ENCODE measurements around the gene NAP1L5. TPM values are rescaled to one million over a fixed set of nuclear protein-coding genes. Genes with fewer than 3 reads are reported as not detected.

Gene NAP1L5
- total RNA-seq, 1 donor from 2014 or later = 4.4 TPM

DNA sequence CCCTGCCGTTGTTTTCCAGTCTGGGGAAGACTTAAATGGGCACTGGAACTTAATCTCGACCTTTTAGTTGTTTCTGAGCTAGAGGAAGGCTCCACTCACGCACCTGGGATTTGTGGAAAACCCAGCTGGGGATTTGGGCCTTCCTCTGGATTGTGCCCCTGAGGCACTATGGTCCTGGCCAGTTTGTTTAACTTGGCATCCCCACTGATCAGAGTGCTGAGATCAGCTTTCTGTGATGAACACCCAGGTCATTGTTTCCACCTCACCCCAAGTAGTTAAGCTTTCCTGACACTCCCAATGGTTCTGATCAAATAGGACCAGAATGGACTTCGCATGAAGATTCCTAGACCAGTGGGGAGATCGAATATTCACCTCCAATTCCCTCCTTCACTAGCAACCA lies 20.5 kb upstream of the NAP1L5 start:
- no peak for DNase-seq (ENCODE audit: low spot score)
- H3K27me3 Mint-ChIP-seq (ENCODE audit: unreplicated experiment) = peaks cover 1% of the 10 kb centered on the region
- TF ChIP-seq, protein P1, sequence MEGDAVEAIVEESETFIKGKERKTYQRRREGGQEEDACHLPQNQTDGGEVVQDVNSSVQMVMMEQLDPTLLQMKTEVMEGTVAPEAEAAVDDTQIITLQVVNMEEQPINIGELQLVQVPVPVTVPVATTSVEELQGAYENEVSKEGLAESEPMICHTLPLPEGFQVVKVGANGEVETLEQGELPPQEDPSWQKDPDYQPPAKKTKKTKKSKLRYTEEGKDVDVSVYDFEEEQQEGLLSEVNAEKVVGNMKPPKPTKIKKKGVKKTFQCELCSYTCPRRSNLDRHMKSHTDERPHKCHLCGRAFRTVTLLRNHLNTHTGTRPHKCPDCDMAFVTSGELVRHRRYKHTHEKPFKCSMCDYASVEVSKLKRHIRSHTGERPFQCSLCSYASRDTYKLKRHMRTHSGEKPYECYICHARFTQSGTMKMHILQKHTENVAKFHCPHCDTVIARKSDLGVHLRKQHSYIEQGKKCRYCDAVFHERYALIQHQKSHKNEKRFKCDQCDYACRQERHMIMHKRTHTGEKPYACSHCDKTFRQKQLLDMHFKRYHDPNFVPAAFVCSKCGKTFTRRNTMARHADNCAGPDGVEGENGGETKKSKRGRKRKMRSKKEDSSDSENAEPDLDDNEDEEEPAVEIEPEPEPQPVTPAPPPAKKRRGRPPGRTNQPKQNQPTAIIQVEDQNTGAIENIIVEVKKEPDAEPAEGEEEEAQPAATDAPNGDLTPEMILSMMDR (IDR thresholded peaks at IDR 0.05; ENCODE audit: unreplicated experiment) = no peak
- H3K27ac Mint-ChIP-seq (ENCODE audit: unreplicated experiment) = no peak overlapping the region
- no peaks in the 10 kb centered on the region for H3K9me3 Mint-ChIP-seq (ENCODE audit: unreplicated experiment)
- no peaks in the 10 kb centered on the region for H3K4me1 Mint-ChIP-seq (ENCODE audit: unreplicated experiment)
- no peak overlapping the region for H3K4me3 Mint-ChIP-seq (ENCODE audit: unreplicated experiment)
- H3K36me3 Mint-ChIP-seq (ENCODE audit: low read depth, unreplicated experiment) = peaks cover 34% of the 10 kb centered on the region

DNA sequence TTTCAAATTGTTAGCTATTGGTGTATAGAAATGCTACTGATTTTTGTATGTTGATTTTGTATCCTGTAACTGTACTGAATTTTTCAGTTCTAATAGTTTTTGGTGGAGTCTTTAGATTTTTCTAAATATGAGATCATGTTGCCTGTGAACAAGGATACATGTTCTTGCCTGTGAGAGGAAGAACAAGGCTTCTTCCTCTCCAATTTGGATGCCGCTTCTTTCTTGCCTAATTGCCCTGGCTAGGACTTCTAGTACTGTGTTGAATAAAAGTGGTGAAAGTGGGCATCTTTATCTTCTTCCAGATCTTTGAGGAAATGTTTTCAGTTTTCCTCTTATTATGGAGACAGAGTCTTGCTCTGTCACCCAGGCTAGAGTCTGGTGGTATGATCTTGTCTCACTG lies 16.2 kb upstream of the NAP1L5 start:
- DNase-seq (ENCODE audit: low spot score) = no peak
- peaks cover 1% of the 10 kb centered on the region for H3K27me3 Mint-ChIP-seq (ENCODE audit: unreplicated experiment)
- H3K27ac Mint-ChIP-seq (ENCODE audit: unreplicated experiment) = no peak overlapping the region
- no peaks in the 10 kb centered on the region for H3K4me1 Mint-ChIP-seq (ENCODE audit: unreplicated experiment)
- no peak overlapping the region for H3K4me3 Mint-ChIP-seq (ENCODE audit: unreplicated experiment)
- H3K36me3 Mint-ChIP-seq (ENCODE audit: low read depth, unreplicated experiment) = peaks cover 24% of the 10 kb centered on the region
- H3K9me3 Mint-ChIP-seq (ENCODE audit: unreplicated experiment) = no peaks in the 10 kb centered on the region
- TF ChIP-seq, protein P1 (IDR thresholded peaks at IDR 0.05; ENCODE audit: unreplicated experiment) = no peak

DNA sequence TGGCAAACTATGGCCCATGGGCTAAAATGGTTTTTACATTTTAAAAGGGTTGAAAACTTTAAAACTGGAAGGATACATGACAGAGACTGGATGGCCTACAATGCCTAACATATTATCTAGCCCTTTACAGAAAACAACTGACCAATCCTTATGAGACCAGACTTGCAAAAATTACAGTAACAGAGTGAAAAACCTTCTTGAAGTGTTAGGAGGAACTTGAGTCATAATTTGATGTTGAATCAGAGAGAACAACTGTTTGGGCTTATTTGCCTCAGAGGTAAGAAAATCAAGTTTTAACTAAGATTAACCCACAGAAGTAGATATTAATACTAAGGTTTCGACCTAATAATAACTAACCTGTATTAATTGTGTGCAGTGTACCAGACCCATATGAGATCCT lies 12.4 kb upstream of the NAP1L5 start:
- Mint-ChIP-seq H3K4me1 (ENCODE audit: unreplicated experiment) (no peaks in the 10 kb centered on the region), H3K4me3 (ENCODE audit: unreplicated experiment) (no peak overlapping the region), H3K27me3 (ENCODE audit: unreplicated experiment) (peaks cover 2% of the 10 kb centered on the region), H3K9me3 (ENCODE audit: unreplicated experiment) (no peaks in the 10 kb centered on the region), H3K27ac (ENCODE audit: unreplicated experiment) (no peak overlapping the region), H3K36me3 (ENCODE audit: low read depth, unreplicated experiment) (no peaks in the 10 kb centered on the region)
- TF ChIP-seq, protein P1 (IDR thresholded peaks at IDR 0.05; ENCODE audit: unreplicated experiment) = no peak
- DNase-seq (ENCODE audit: low spot score) = no peak

DNA sequence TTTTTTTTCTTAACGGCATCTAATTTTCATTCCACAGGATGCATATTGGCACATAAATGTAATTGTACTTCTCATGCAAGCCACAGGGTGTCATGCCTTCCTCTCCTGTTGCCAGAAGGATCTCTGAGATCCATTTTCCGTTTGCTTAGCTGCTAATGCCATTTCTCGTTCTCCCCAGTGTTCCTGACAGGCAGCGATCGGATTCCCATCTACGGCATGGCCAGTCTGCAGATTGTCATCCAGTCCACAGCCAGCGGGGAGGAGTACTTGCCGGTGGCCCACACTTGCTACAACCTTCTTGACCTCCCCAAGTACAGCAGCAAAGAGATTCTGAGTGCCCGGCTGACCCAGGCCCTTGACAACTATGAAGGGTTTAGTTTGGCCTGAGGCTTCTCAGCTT lies 8.9 kb upstream of the NAP1L5 start:
- H3K27me3 Mint-ChIP-seq (ENCODE audit: unreplicated experiment) = peaks cover 2% of the 10 kb centered on the region
- TF ChIP-seq, protein P1 (IDR thresholded peaks at IDR 0.05; ENCODE audit: unreplicated experiment) = no peak
- no peak overlapping the region for H3K27ac Mint-ChIP-seq (ENCODE audit: unreplicated experiment)
- peak; percentile 23 for DNase-seq (ENCODE audit: low spot score)
- H3K4me1 Mint-ChIP-seq (ENCODE audit: unreplicated experiment) = no peaks in the 10 kb centered on the region
- no peaks in the 10 kb centered on the region for H3K9me3 Mint-ChIP-seq (ENCODE audit: unreplicated experiment)
- no peak overlapping the region for H3K4me3 Mint-ChIP-seq (ENCODE audit: unreplicated experiment)
- peaks cover 5% of the 10 kb centered on the region for H3K36me3 Mint-ChIP-seq (ENCODE audit: low read depth, unreplicated experiment)

DNA sequence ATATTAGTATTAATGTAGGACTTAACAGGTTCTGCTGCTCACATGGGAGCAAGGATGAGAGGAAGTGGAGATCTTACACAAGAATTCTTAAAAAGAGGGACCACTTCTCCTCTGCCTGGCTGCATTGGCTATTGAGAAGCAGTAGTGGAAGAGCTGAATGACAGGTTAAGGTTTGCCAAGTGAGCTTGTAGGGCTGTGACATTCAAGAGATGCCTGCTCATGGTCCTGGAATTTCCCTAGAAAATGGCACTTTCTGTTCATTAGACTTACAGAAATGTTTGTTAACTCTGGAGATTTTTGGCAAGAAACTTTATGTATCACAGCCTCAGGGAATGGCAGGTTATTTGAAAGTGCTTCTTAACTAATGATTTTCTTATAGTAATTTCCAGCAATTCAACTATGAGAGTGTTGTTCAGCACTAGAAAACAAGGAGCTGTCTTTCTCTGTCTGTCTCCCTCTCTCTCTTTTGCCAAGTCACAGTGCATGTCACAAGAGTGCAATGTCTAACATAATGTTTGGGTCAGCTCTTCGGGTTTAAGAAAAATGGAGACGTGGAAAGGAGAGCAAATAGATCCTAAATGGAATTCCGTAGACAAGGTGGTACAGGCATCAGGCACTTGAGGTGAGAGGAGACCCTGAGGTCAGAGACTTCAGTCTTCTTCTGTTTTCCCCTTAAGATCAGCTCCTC lies 8.3 kb upstream of the NAP1L5 start:
- TF ChIP-seq, protein P1 (IDR thresholded peaks at IDR 0.05; ENCODE audit: unreplicated experiment) = no peak
- Mint-ChIP-seq H3K4me3 (ENCODE audit: unreplicated experiment) (no peak overlapping the region), H3K4me1 (ENCODE audit: unreplicated experiment) (no peaks in the 10 kb centered on the region), H3K27me3 (ENCODE audit: unreplicated experiment) (peaks cover 2% of the 10 kb centered on the region), H3K27ac (ENCODE audit: unreplicated experiment) (no peak overlapping the region), H3K36me3 (ENCODE audit: low read depth, unreplicated experiment) (peaks cover 5% of the 10 kb centered on the region), H3K9me3 (ENCODE audit: unreplicated experiment) (no peaks in the 10 kb centered on the region)
- no peak for DNase-seq (ENCODE audit: low spot score)
